GM21825 (cell line): ENCODE data around the gene POLR1A.

Experiments used
- ATAC-seq: cut with Tn5 transposase; IDR thresholded peaks from one replicate; pipeline ENCODE4 v1.9.1; 2021; ENCODE audit warnings: mild to moderate bottlenecking, moderate library complexity; ENCODE audit not compliant: unreplicated experiment

POLR1A gene

DNA sequence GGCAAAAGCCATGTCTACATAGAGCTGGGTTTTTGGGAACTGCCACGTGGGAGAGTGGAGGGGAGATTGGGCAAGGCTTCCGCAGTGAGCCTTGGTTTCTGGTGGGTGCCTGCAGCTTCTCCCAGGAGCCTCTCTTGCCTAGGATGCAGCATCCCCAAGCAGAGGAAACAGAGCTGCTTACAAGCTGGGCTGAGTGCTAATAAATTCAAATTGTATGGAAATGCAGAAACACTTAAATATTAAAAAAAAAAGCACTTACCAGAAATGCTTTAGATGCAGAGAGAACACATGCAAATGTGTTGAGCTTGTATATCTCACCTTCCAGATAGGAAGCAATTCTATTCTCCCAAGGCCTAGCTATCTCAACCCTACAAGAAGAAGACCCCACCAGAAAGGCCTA is 120.9 kb downstream of the POLR1A start:
- no peak for ATAC-seq

DNA sequence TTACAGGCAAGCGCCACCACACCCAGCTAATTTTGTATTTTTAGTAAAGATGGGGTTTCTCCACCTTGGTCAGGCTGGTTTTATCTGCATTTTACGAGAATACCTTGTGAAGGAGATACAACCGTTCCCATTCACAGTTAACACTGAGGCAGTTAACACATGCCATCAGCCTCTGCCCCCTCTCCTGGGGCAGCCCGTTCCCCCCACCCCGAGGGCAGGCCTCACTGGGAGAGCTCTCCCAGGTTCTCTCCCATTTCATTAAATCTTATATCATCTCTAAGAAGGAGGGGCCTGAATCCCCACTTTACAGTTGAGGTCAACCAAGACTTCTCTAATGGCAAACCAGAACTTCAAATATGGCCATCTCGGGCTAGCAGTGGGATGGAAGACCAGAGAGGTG is 121.9 kb downstream of the POLR1A start:
- no peak for ATAC-seq

- no peak for ATAC-seq
Measured at GRCh38 chr2:85981579-85982247, 124.0 kb downstream of the POLR1A start.

- ATAC-seq = no peak
Measured at GRCh38 chr2:85978883-85979780, 126.6 kb downstream of the POLR1A start.

GRCh38 chr2:85976106-85976920 is 129.4 kb downstream of the POLR1A start:
- no peak for ATAC-seq

- no peak for ATAC-seq
Measured at GRCh38 chr2:85975581-85975980, 130.1 kb downstream of the POLR1A start.

GRCh38 chr2:85974390-85974789 is 131.3 kb downstream of the POLR1A start:
- ATAC-seq = no peak

DNA sequence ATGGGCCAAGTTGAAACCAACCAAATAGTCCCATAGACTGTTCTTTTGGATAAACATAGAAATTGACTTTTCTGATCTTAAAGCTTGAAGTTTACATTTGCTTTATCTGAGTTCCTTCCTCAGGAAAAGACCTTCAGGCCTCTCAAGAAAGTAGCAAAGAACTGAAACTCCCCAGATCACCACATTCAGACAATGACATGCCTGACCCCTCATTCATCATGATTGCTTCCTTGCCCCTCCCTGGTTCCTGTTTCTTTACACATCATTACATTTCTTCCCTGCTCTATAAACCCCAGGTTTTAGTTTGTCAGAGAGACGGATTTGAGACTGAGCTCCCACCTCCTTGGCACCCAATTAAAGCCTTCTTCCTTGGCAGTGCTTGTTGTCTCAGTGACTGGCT is 133.3 kb downstream of the POLR1A start:
- no peak for ATAC-seq

DNA sequence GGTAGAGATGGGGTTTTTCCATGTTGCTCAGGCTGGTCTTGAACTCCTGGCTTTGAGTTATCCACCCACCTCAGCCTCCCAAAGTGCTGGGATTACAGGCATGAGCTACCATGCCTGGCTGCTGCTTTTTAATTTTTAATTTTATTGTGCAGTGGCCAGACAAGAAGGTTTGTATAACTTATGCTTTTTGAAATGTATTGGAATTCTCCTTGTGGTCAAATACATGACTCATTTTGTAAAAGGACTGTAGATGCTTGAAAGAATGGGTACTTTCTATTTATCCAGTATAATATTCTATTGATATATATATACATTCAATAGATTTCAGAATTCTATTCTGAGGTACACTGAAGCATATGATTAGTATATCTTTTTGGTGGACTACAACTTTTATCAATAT is 134.3 kb downstream of the POLR1A start:
- no peak for ATAC-seq
